Measurements from ENCODE around the gene ADAM29.
"Not testable (repeated sequence)": the region's sequence is repeated elsewhere in the genome, so short reads cannot be mapped to it uniquely, and the experiment has no call there.

Gene ADAM29

GRCh38 chr4:174935607-174936006, 17.4 kb downstream of the ADAM29 start:
- no peaks in the 10 kb centered on the region for H3K9me3 ChIP-seq (ENCODE audit: control insufficient read depth, low read length)
- H3K4me3 ChIP-seq (ENCODE audit: insufficient read depth, low read depth, low read length, poor library complexity, severe bottlenecking), result no peak overlapping the region
- no peak for DNase-seq
- H3K36me3 ChIP-seq (ENCODE audit: control insufficient read depth, insufficient read depth, low read length), result no peaks in the 10 kb centered on the region
- no peaks in the 10 kb centered on the region for H3K4me1 ChIP-seq (ENCODE audit: control insufficient read depth, insufficient read depth, low read length, poor library complexity, severe bottlenecking)
- H3K27ac ChIP-seq (ENCODE audit: insufficient read depth, low read length, poor library complexity, severe bottlenecking), result no peak overlapping the region
- H3K27me3 ChIP-seq (replicated peaks; ENCODE audit: control insufficient read depth, insufficient read depth, low read length, poor library complexity, severe bottlenecking), result no peaks in the 10 kb centered on the region

- Histone ChIP-seq H3K9me3 (ENCODE audit: control insufficient read depth, low read length) (no peaks in the 10 kb centered on the region), H3K27ac (ENCODE audit: insufficient read depth, low read length, poor library complexity, severe bottlenecking) (no peak overlapping the region), H3K4me1 (ENCODE audit: control insufficient read depth, insufficient read depth, low read length, poor library complexity, severe bottlenecking) (no peaks in the 10 kb centered on the region), H3K27me3 (replicated peaks; ENCODE audit: control insufficient read depth, insufficient read depth, low read length, poor library complexity, severe bottlenecking) (no peaks in the 10 kb centered on the region), H3K36me3 (ENCODE audit: control insufficient read depth, insufficient read depth, low read length) (no peaks in the 10 kb centered on the region), H3K4me3 (ENCODE audit: insufficient read depth, low read depth, low read length, poor library complexity, severe bottlenecking) (no peak overlapping the region)
- DNase-seq, result no peak
Measured at GRCh38 chr4:174940002-174940401, 21.8 kb downstream of the ADAM29 start.

- DNase-seq, result no peak
- no peaks in the 10 kb centered on the region for H3K4me1 ChIP-seq (ENCODE audit: control insufficient read depth, insufficient read depth, low read length, poor library complexity, severe bottlenecking)
- no peaks in the 10 kb centered on the region for H3K36me3 ChIP-seq (ENCODE audit: control insufficient read depth, insufficient read depth, low read length)
- no peak overlapping the region for H3K4me3 ChIP-seq (ENCODE audit: insufficient read depth, low read depth, low read length, poor library complexity, severe bottlenecking)
- H3K9me3 ChIP-seq (ENCODE audit: control insufficient read depth, low read length), result no peaks in the 10 kb centered on the region
- no peaks in the 10 kb centered on the region for H3K27me3 ChIP-seq (replicated peaks; ENCODE audit: control insufficient read depth, insufficient read depth, low read length, poor library complexity, severe bottlenecking)
- H3K27ac ChIP-seq (ENCODE audit: insufficient read depth, low read length, poor library complexity, severe bottlenecking), result no peak overlapping the region
Measured at GRCh38 chr4:174946246-174946645, 28.1 kb downstream of the ADAM29 start.

- DNase-seq, result no peak
- H3K36me3 ChIP-seq (ENCODE audit: control insufficient read depth, insufficient read depth, low read length), result no peaks in the 10 kb centered on the region
- H3K27me3 ChIP-seq (replicated peaks; ENCODE audit: control insufficient read depth, insufficient read depth, low read length, poor library complexity, severe bottlenecking), result no peaks in the 10 kb centered on the region
- no peak overlapping the region for H3K4me3 ChIP-seq (ENCODE audit: insufficient read depth, low read depth, low read length, poor library complexity, severe bottlenecking)
- H3K9me3 ChIP-seq (ENCODE audit: control insufficient read depth, low read length), result no peaks in the 10 kb centered on the region
- no peaks in the 10 kb centered on the region for H3K4me1 ChIP-seq (ENCODE audit: control insufficient read depth, insufficient read depth, low read length, poor library complexity, severe bottlenecking)
- H3K27ac ChIP-seq (ENCODE audit: insufficient read depth, low read length, poor library complexity, severe bottlenecking), result no peak overlapping the region
Measured at GRCh38 chr4:174948826-174949225, 30.7 kb downstream of the ADAM29 start.

GRCh38 chr4:174972911-174973310, 54.8 kb downstream of the ADAM29 start:
- DNase-seq, result no peak
- Histone ChIP-seq H3K27ac (ENCODE audit: insufficient read depth, low read length, poor library complexity, severe bottlenecking) (no peak overlapping the region), H3K36me3 (ENCODE audit: control insufficient read depth, insufficient read depth, low read length) (no peaks in the 10 kb centered on the region)

GRCh38 chr4:174973336-174973735, 55.2 kb downstream of the ADAM29 start:
- H3K4me1 ChIP-seq (ENCODE audit: control insufficient read depth, insufficient read depth, low read length, poor library complexity, severe bottlenecking), result no peaks in the 10 kb centered on the region
- H3K36me3 ChIP-seq (ENCODE audit: control insufficient read depth, insufficient read depth, low read length), result no peaks in the 10 kb centered on the region
- no peak overlapping the region for H3K4me3 ChIP-seq (ENCODE audit: insufficient read depth, low read depth, low read length, poor library complexity, severe bottlenecking)
- no peaks in the 10 kb centered on the region for H3K9me3 ChIP-seq (ENCODE audit: control insufficient read depth, low read length)
- no peak for DNase-seq
- no peaks in the 10 kb centered on the region for H3K27me3 ChIP-seq (replicated peaks; ENCODE audit: control insufficient read depth, insufficient read depth, low read length, poor library complexity, severe bottlenecking)
- H3K27ac ChIP-seq (ENCODE audit: insufficient read depth, low read length, poor library complexity, severe bottlenecking), result no peak overlapping the region

More at GRCh38 chr4:174972911-174973310, 54.8 kb downstream of the ADAM29 start:
- Histone ChIP-seq H3K4me3 (ENCODE audit: insufficient read depth, low read depth, low read length, poor library complexity, severe bottlenecking) (no peak overlapping the region), H3K27me3 (replicated peaks; ENCODE audit: control insufficient read depth, insufficient read depth, low read length, poor library complexity, severe bottlenecking) (no peaks in the 10 kb centered on the region), H3K9me3 (ENCODE audit: control insufficient read depth, low read length) (no peaks in the 10 kb centered on the region), H3K4me1 (ENCODE audit: control insufficient read depth, insufficient read depth, low read length, poor library complexity, severe bottlenecking) (no peaks in the 10 kb centered on the region)

- H3K27ac ChIP-seq (ENCODE audit: insufficient read depth, low read length, poor library complexity, severe bottlenecking), result no peak overlapping the region
- no peaks in the 10 kb centered on the region for H3K9me3 ChIP-seq (ENCODE audit: control insufficient read depth, low read length)
- no peaks in the 10 kb centered on the region for H3K27me3 ChIP-seq (replicated peaks; ENCODE audit: control insufficient read depth, insufficient read depth, low read length, poor library complexity, severe bottlenecking)
- no peaks in the 10 kb centered on the region for H3K4me1 ChIP-seq (ENCODE audit: control insufficient read depth, insufficient read depth, low read length, poor library complexity, severe bottlenecking)
- no peak overlapping the region for H3K4me3 ChIP-seq (ENCODE audit: insufficient read depth, low read depth, low read length, poor library complexity, severe bottlenecking)
- H3K36me3 ChIP-seq (ENCODE audit: control insufficient read depth, insufficient read depth, low read length), result no peaks in the 10 kb centered on the region
- DNase-seq, result no peak
Measured at GRCh38 chr4:174983128-174983750, 65.1 kb downstream of the ADAM29 start.

- not testable (repeated sequence) for H3K36me3 ChIP-seq (ENCODE audit: control insufficient read depth, insufficient read depth, low read length); H3K27ac ChIP-seq (ENCODE audit: insufficient read depth, low read length, poor library complexity, severe bottlenecking); H3K4me1 ChIP-seq (ENCODE audit: control insufficient read depth, insufficient read depth, low read length, poor library complexity, severe bottlenecking); H3K9me3 ChIP-seq (ENCODE audit: control insufficient read depth, low read length); H3K4me3 ChIP-seq (ENCODE audit: insufficient read depth, low read depth, low read length, poor library complexity, severe bottlenecking); H3K27me3 ChIP-seq (replicated peaks; ENCODE audit: control insufficient read depth, insufficient read depth, low read length, poor library complexity, severe bottlenecking); DNase-seq
Measured at GRCh38 chr4:174983870-174984269, 65.7 kb downstream of the ADAM29 start.

GRCh38 chr4:174989791-174990190, 71.6 kb downstream of the ADAM29 start:
- Histone ChIP-seq H3K27ac (ENCODE audit: insufficient read depth, low read length, poor library complexity, severe bottlenecking) (no peak overlapping the region), H3K36me3 (ENCODE audit: control insufficient read depth, insufficient read depth, low read length) (no peaks in the 10 kb centered on the region), H3K9me3 (ENCODE audit: control insufficient read depth, low read length) (no peaks in the 10 kb centered on the region), H3K27me3 (replicated peaks; ENCODE audit: control insufficient read depth, insufficient read depth, low read length, poor library complexity, severe bottlenecking) (no peaks in the 10 kb centered on the region), H3K4me1 (ENCODE audit: control insufficient read depth, insufficient read depth, low read length, poor library complexity, severe bottlenecking) (no peaks in the 10 kb centered on the region), H3K4me3 (ENCODE audit: insufficient read depth, low read depth, low read length, poor library complexity, severe bottlenecking) (no peak overlapping the region)
- no peak for DNase-seq

- Histone ChIP-seq H3K36me3 (ENCODE audit: control insufficient read depth, insufficient read depth, low read length) (no peaks in the 10 kb centered on the region), H3K4me3 (ENCODE audit: insufficient read depth, low read depth, low read length, poor library complexity, severe bottlenecking) (no peak overlapping the region), H3K27me3 (replicated peaks; ENCODE audit: control insufficient read depth, insufficient read depth, low read length, poor library complexity, severe bottlenecking) (no peaks in the 10 kb centered on the region), H3K27ac (ENCODE audit: insufficient read depth, low read length, poor library complexity, severe bottlenecking) (no peak overlapping the region), H3K4me1 (ENCODE audit: control insufficient read depth, insufficient read depth, low read length, poor library complexity, severe bottlenecking) (no peaks in the 10 kb centered on the region), H3K9me3 (ENCODE audit: control insufficient read depth, low read length) (no peaks in the 10 kb centered on the region)
- DNase-seq, result no peak
Measured at GRCh38 chr4:174993916-174994315, 75.8 kb downstream of the ADAM29 start.

Measured in effector memory CD4-positive, alpha-beta T cell (primary cell).